CD4-positive, alpha-beta T cell treated with Interleukin-4 for 4 hours (primary cell): Measurements from ENCODE around the gene PHF5A.

ENCODE experiments used
- DNase-seq: peaks from one replicate; pipeline ENCODE4 v3.0.0-alpha.2; 2020

PHF5A gene

GRCh38 chr22:41411021-41411851 lies 57.3 kb downstream of the PHF5A start:
- DNase-seq: no peak

GRCh38 chr22:41410311-41410751 lies 58.2 kb downstream of the PHF5A start:
- DNase-seq: no peak
